HCT116 (cell line): ENCODE results near the gene CAB39L. TPM values are rescaled to one million over a fixed set of nuclear protein-coding genes. Genes with fewer than 3 reads are reported as not detected.
"Not testable (repeated sequence)": the region's sequence is repeated elsewhere in the genome, so short reads cannot be mapped to it uniquely, and the experiment has no call there.

Experiments
- ATAC-seq: fragments of 200-7000 bp; cut with Tn5 transposase; 2 replicates; pipeline ENCODE4 v1.9.1; 2020; ENCODE audit warnings: mild to moderate bottlenecking, moderate library complexity
- BruUV-seq: library from RNA; stranded (reverse); fragments of 400-500 nt; replicated peaks from 2 replicates; lab custom pipeline; 2021; lab: Mats Ljungman, UMichigan
- CTCF ChIA-PET: fragments of 300-600 bp; sonication (Branson Sonifier 250); formaldehyde crosslinking; loops from one replicate; lab custom pipeline; 2021; ENCODE audit warnings: antibody characterized with exemption; lab: Charles Lee
- POLR2A ChIA-PET: fragments of 300-600, 350-600 bp; sonication (Branson Sonifier 250); formaldehyde crosslinking; loops from one replicate; lab custom pipeline; 2021; ENCODE audit warnings: antibody characterized with exemption; lab: Charles Lee
- RAD21 ChIA-PET, 2 experiments: fragments of 300-600 bp; sonication (Branson Sonifier 250); formaldehyde crosslinking; loops; one replicate each; lab custom pipeline; 2023; ENCODE audit warnings: low total read pairs in 2 of 2; ENCODE audit not compliant: uncharacterized antibody in 2 of 2, unreplicated experiment in 2 of 2, low non-redundant PET in 1 of 2; lab: Charles Lee
- DNase-seq: peaks from one replicate; pipeline ENCODE4 v3.0.0-alpha.2; 2010; ENCODE audit warnings: low read depth, low spot score
- H2AFZ ChIP-seq: fragments of 200-600 bp; shearing (Covaris generic), sonication (generic); 2 replicates; pipeline ENCODE4 v1.6.1; 2017; ENCODE audit warnings: low read depth, mixed run types, mixed read lengths, antibody characterized with exemption, low read length; ENCODE audit not compliant: poor library complexity, severe bottlenecking
- H3K27ac ChIP-seq: 2 replicates; pipeline ENCODE4 v1.5.1; 2012; ENCODE audit warnings: low read depth, low read length
- H3K27me3 ChIP-seq: fragments of 200-600 bp; sonication (generic); 2 replicates; pipeline ENCODE4 v1.6.1; 2016; ENCODE audit warnings: mixed run types, low read length, mixed read lengths; ENCODE audit not compliant: insufficient read depth
- H3K36me3 ChIP-seq, 2 experiments: fragments of 200-500 bp in 1 of 2; fragments of 200-600 bp in 1 of 2; sonication (Bioruptor generic) in 1 of 2; sonication (generic) in 1 of 2; 2 replicates each; pipeline versions ENCODE4 v1.5.1 to v1.6.1; 2014 to 2016; ENCODE audit warnings: low read length in 2 of 2, inconsistent platforms in 1 of 2, mixed read lengths in 1 of 2, mixed run types in 1 of 2; ENCODE audit not compliant: insufficient read depth in 2 of 2, control insufficient read depth in 1 of 2
- H3K4me1 ChIP-seq, 2 experiments: fragments of 200-600 bp in 1 of 2; sonication (generic) in 1 of 2; 2 replicates each; pipeline versions ENCODE4 v1.5.1 to v1.6.1; 2012 to 2017; ENCODE audit warnings: low read length in 2 of 2, inconsistent platforms in 1 of 2, mild to moderate bottlenecking in 1 of 2, mixed read lengths in 1 of 2, mixed run types in 1 of 2, moderate library complexity in 1 of 2; ENCODE audit not compliant: insufficient read depth in 2 of 2, control insufficient read depth in 1 of 2
- H3K4me2 ChIP-seq: fragments of 200-600 bp; sonication (generic); 2 replicates; pipeline ENCODE4 v1.6.1; 2017; ENCODE audit warnings: mixed run types, low read length, mixed read lengths
- H3K4me3 ChIP-seq, 2 experiments: fragments of 200-600 bp in 1 of 2; sonication (generic) in 1 of 2; replicated peaks in 1 of 2; 2 replicates each; pipeline ENCODE4 v1.5.1; 2011 to 2016; ENCODE audit warnings: low read length in 2 of 2, control low read depth in 1 of 2, low read depth in 1 of 2, mild to moderate bottlenecking in 1 of 2, mixed read lengths in 1 of 2, mixed run types in 1 of 2
- H3K79me2 ChIP-seq: fragments of 200-600 bp; sonication (generic); 2 replicates; pipeline ENCODE4 v1.6.1; 2017; ENCODE audit warnings: mild to moderate bottlenecking, mixed run types, low read length, moderate library complexity, mixed read lengths; ENCODE audit not compliant: insufficient read depth
- H3K9ac ChIP-seq: fragments of 200-600 bp; sonication (generic); 2 replicates; pipeline ENCODE4 v1.6.1; 2016; ENCODE audit warnings: low read length, mixed read lengths
- H3K9me2 ChIP-seq: fragments of 200-600 bp; sonication (generic), shearing (Covaris generic); 2 replicates; pipeline ENCODE4 v1.6.1; 2017; ENCODE audit warnings: mixed run types, mild to moderate bottlenecking, moderate library complexity; ENCODE audit not compliant: insufficient read depth
- H3K9me3 ChIP-seq, 2 experiments: fragments of 200-500 bp in 1 of 2; fragments of 200-600 bp in 1 of 2; sonication (Bioruptor generic) in 1 of 2; sonication (generic) in 1 of 2; 2 replicates each; pipeline ENCODE4 v1.6.1; 2014 to 2017; ENCODE audit warnings: low read length in 2 of 2, mixed read lengths in 2 of 2, inconsistent platforms in 1 of 2, low read depth in 1 of 2, mild to moderate bottlenecking in 1 of 2, mixed run types in 1 of 2, moderate library complexity in 1 of 2; ENCODE audit not compliant: control insufficient read depth in 1 of 2, insufficient read depth in 1 of 2
- H4K20me1 ChIP-seq: fragments of 200-600 bp; sonication (generic), shearing (Covaris generic); 2 replicates; pipeline ENCODE4 v1.6.1; 2017; ENCODE audit warnings: mixed run types, mild to moderate bottlenecking, moderate library complexity; ENCODE audit not compliant: insufficient read depth
- EZH2phosphoT487 ChIP-seq: fragments of 200-600 bp; IDR thresholded peaks from 2 replicates; pipeline ENCODE4 v1.6.1; 2018; ENCODE audit warnings: antibody characterized with exemption, borderline replicate concordance
- FOSL1 ChIP-seq: IDR thresholded peaks from 2 replicates; pipeline ENCODE4 v1.6.1; 2012; ENCODE audit warnings: low read depth
- intact Hi-C: fragments of 100-400 bp; cut with micrococcal nuclease; formaldehyde crosslinking; loops from 2 replicates; pipeline ENCODE4 v1.10.0; 2022
- total RNA-seq: library from RNA; stranded (reverse); gene quantifications from one replicate; pipeline ENCODE4 v1.2.1, GENCODE V29; 2021; ENCODE audit not compliant: unreplicated experiment

Gene CAB39L
- total RNA-seq, 1 experiment from 2014 or later = 6.1 TPM

- ChIA-PET CTCF (interaction anchor here (1.2 to 2.1 kb wide), 2 partner anchors 14 to 306 kb away, joined by 4 to 7 read pairs; no protein-coding TSS in a partner anchor), POLR2A (no interaction called here), RAD21 (no interaction called here)
Observed at GRCh38 chr13:49295244-49295643, 148.6 kb downstream of the CAB39L start.

GRCh38 chr13:49294723-49295122 is 149.1 kb downstream of the CAB39L start:
- ATAC-seq, H3K9me3 ChIP-seq, H3K36me3 ChIP-seq, POLR2A ChIA-PET, RAD21 ChIA-PET, H3K27me3 ChIP-seq, H3K4me3 ChIP-seq, H3K9ac ChIP-seq, BruUV-seq, intact Hi-C loops, H2AFZ ChIP-seq, H3K9me2 ChIP-seq, H3K4me2 ChIP-seq, H3K4me1 ChIP-seq, H4K20me1 ChIP-seq, DNase-seq, H3K27ac ChIP-seq, H3K79me2 ChIP-seq: not testable (repeated sequence)
- CTCF ChIA-PET = interaction anchor here (1.2 to 2.1 kb wide), 2 partner anchors 14 to 307 kb away, joined by 4 to 7 read pairs; no protein-coding TSS in a partner anchor

More at GRCh38 chr13:49295244-49295643, 148.6 kb downstream of the CAB39L start:
- Histone ChIP-seq H3K9ac (no peak overlapping the region), H3K9me3 (no peaks in the 10 kb centered on the region), H3K27ac (no peak overlapping the region), H3K36me3 (no peaks in the 10 kb centered on the region), H3K79me2 (no peaks in the 10 kb centered on the region), H3K4me3 (no peak overlapping the region), H3K9me2 (no peaks in the 10 kb centered on the region), H3K4me2 (no peak overlapping the region), H2AFZ (no peak overlapping the region), H3K4me1 (no peaks in the 10 kb centered on the region; a peak in 1 of 4 replicates), H4K20me1 (no peaks in the 10 kb centered on the region), H3K27me3 (no peaks in the 10 kb centered on the region)
- intact Hi-C loops = no loop called here
- DNase-seq (no peak), ATAC-seq (no peak)
- no peak for TF ChIP-seq FOSL1
- TF ChIP-seq EZH2phosphoT487 = no peak
- BruUV-seq = no TSS peak
